ENCODE measurements around the gene FBXO45. TPM values are rescaled to one million over a fixed set of nuclear protein-coding genes. Genes with fewer than 3 reads are reported as not detected.
"Not testable (repeated sequence)": the region's sequence is repeated elsewhere in the genome, so short reads cannot be mapped to it uniquely, and the experiment has no call there.

FBXO45 gene
- total and polyA plus RNA-seq, 4 donors, result 12.6 to 31.3 (median 23.8) TPM

- 94% methylated on average over 3 of the region's 3 CpGs for WGBS (ENCODE audit: insufficient coverage)
- peaks cover 3% of the 10 kb centered on the region for H3K9me3 ChIP-seq (ENCODE audit: control insufficient read depth, insufficient read depth, low read length)
Observed at GRCh38 chr3:196554205-196554604, 14.3 kb upstream of the FBXO45 start.

GRCh38 chr3:196555295-196555694 lies 13.2 kb upstream of the FBXO45 start:
- Histone ChIP-seq H3K4me3 (ENCODE audit: low read depth, low read length) (no peak overlapping the region), H3K36me3 (ENCODE audit: control insufficient read depth, insufficient read depth, low read length) (peaks cover 3% of the 10 kb centered on the region), H3K9me3 (ENCODE audit: control insufficient read depth, insufficient read depth, low read length) (no peaks in the 10 kb centered on the region), H3K4me1 (ENCODE audit: control insufficient read depth, insufficient read depth, low read length) (no peaks in the 10 kb centered on the region), H3K27me3 (ENCODE audit: control insufficient read depth, insufficient read depth, low read length) (no peaks in the 10 kb centered on the region), H3K27ac (ENCODE audit: low read depth, low read length) (no peak overlapping the region)
- DNase-seq (ENCODE audit: low read depth in 4 of 6, low spot score in 6 of 6), result no peak
- WGBS (ENCODE audit: insufficient coverage), result no CpG with 5 or more reads among the region's 3 CpGs

More at GRCh38 chr3:196554205-196554604, 14.3 kb upstream of the FBXO45 start:
- DNase-seq (ENCODE audit: low read depth in 4 of 6, low spot score in 6 of 6), result no peak
- no peak overlapping the region for H3K4me3 ChIP-seq (ENCODE audit: low read depth, low read length)
- H3K27me3 ChIP-seq (ENCODE audit: control insufficient read depth, insufficient read depth, low read length), result no peaks in the 10 kb centered on the region
- H3K4me1 ChIP-seq (ENCODE audit: control insufficient read depth, insufficient read depth, low read length), result no peaks in the 10 kb centered on the region
- H3K27ac ChIP-seq (ENCODE audit: low read depth, low read length), result no peak overlapping the region
- no peaks in the 10 kb centered on the region for H3K36me3 ChIP-seq (ENCODE audit: control insufficient read depth, insufficient read depth, low read length)

- Histone ChIP-seq H3K36me3 (ENCODE audit: control insufficient read depth, insufficient read depth, low read length) (peaks cover 4% of the 10 kb centered on the region), H3K4me3 (ENCODE audit: low read depth, low read length) (no peak overlapping the region), H3K27me3 (ENCODE audit: control insufficient read depth, insufficient read depth, low read length) (no peaks in the 10 kb centered on the region), H3K9me3 (ENCODE audit: control insufficient read depth, insufficient read depth, low read length) (no peaks in the 10 kb centered on the region), H3K27ac (ENCODE audit: low read depth, low read length) (no peak overlapping the region), H3K4me1 (ENCODE audit: control insufficient read depth, insufficient read depth, low read length) (no peaks in the 10 kb centered on the region)
- no peak for DNase-seq (ENCODE audit: low read depth in 4 of 6, low spot score in 6 of 6)
- WGBS (ENCODE audit: insufficient coverage), result 63% methylated on average over 2 of the region's 5 CpGs
Observed at GRCh38 chr3:196557236-196557635, 11.2 kb upstream of the FBXO45 start.

- Histone ChIP-seq H3K4me3 (ENCODE audit: low read depth, low read length) (no peak overlapping the region), H3K9me3 (ENCODE audit: control insufficient read depth, insufficient read depth, low read length) (no peaks in the 10 kb centered on the region), H3K36me3 (ENCODE audit: control insufficient read depth, insufficient read depth, low read length) (peaks cover 4% of the 10 kb centered on the region), H3K4me1 (ENCODE audit: control insufficient read depth, insufficient read depth, low read length) (no peaks in the 10 kb centered on the region), H3K27ac (ENCODE audit: low read depth, low read length) (no peak overlapping the region), H3K27me3 (ENCODE audit: control insufficient read depth, insufficient read depth, low read length) (no peaks in the 10 kb centered on the region)
- DNase-seq (ENCODE audit: low read depth in 4 of 6, low spot score in 6 of 6), result no peak
Observed at GRCh38 chr3:196558476-196558875, 10.0 kb upstream of the FBXO45 start.

DNA sequence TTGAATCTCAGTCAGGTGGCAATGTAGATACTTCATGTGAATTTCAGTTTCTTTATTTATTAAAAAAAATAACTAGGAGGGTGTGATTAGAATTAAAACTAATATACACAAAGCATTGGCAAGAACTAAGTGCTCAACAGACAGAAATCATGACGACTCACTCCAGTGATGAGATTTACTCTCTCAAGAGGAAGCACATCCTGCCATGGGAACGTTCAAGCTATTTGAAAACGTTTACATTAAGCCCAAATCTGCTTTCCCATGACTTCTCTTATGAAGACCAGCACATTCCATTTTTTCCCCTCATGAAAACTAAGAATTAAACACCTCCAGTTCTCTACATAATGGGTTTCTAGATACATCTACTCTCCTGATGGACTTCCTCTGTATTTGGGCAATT lies 8.6 kb upstream of the FBXO45 start:
- WGBS (ENCODE audit: insufficient coverage), result 100% methylated on average over 1 of the region's 3 CpGs
- Histone ChIP-seq H3K9me3 (ENCODE audit: control insufficient read depth, insufficient read depth, low read length) (no peaks in the 10 kb centered on the region), H3K27me3 (ENCODE audit: control insufficient read depth, insufficient read depth, low read length) (no peaks in the 10 kb centered on the region), H3K4me3 (ENCODE audit: low read depth, low read length) (no peak overlapping the region), H3K36me3 (ENCODE audit: control insufficient read depth, insufficient read depth, low read length) (peaks cover 4% of the 10 kb centered on the region), H3K27ac (ENCODE audit: low read depth, low read length) (no peak overlapping the region), H3K4me1 (ENCODE audit: control insufficient read depth, insufficient read depth, low read length) (no peaks in the 10 kb centered on the region)
- DNase-seq (ENCODE audit: low read depth in 4 of 6, low spot score in 6 of 6), result no peak

GRCh38 chr3:196563721-196564225 lies 4.7 kb upstream of the FBXO45 start:
- no peak for DNase-seq (ENCODE audit: low read depth in 4 of 6, low spot score in 6 of 6)
- Histone ChIP-seq H3K4me3 (ENCODE audit: low read depth, low read length) (no peak overlapping the region), H3K27me3 (ENCODE audit: control insufficient read depth, insufficient read depth, low read length) (no peaks in the 10 kb centered on the region), H3K27ac (ENCODE audit: low read depth, low read length) (no peak overlapping the region), H3K36me3 (ENCODE audit: control insufficient read depth, insufficient read depth, low read length) (peaks cover 9% of the 10 kb centered on the region), H3K9me3 (ENCODE audit: control insufficient read depth, insufficient read depth, low read length) (no peaks in the 10 kb centered on the region), H3K4me1 (ENCODE audit: control insufficient read depth, insufficient read depth, low read length) (peaks cover 7% of the 10 kb centered on the region)
- 90% methylated on average over 4 of the region's 9 CpGs for WGBS (ENCODE audit: insufficient coverage)

- Histone ChIP-seq H3K27me3 (ENCODE audit: control insufficient read depth, insufficient read depth, low read length) (no peaks in the 10 kb centered on the region), H3K4me3 (ENCODE audit: low read depth, low read length) (peak overlapping the region; percentile 59), H3K4me1 (ENCODE audit: control insufficient read depth, insufficient read depth, low read length) (peaks cover 11% of the 10 kb centered on the region), H3K36me3 (ENCODE audit: control insufficient read depth, insufficient read depth, low read length) (peaks cover 5% of the 10 kb centered on the region), H3K9me3 (ENCODE audit: control insufficient read depth, insufficient read depth, low read length) (no peaks in the 10 kb centered on the region), H3K27ac (ENCODE audit: low read depth, low read length) (peak overlapping the region; percentile 10)
- DNase-seq (ENCODE audit: low read depth in 4 of 6, low spot score in 6 of 6), result peak in 1 of 6 donors; percentile 20
- under 1% methylated on average over 44 of the region's 44 CpGs for WGBS (ENCODE audit: insufficient coverage)
Observed at GRCh38 chr3:196569003-196569516, 600 bp downstream of the FBXO45 start.

GRCh38 chr3:196570332-196570731 lies 1.9 kb downstream of the FBXO45 start:
- WGBS (ENCODE audit: insufficient coverage), result 95% methylated on average over 3 of the region's 13 CpGs
- not testable (repeated sequence) for H3K9me3 ChIP-seq (ENCODE audit: control insufficient read depth, insufficient read depth, low read length); H3K27me3 ChIP-seq (ENCODE audit: control insufficient read depth, insufficient read depth, low read length); H3K4me3 ChIP-seq (ENCODE audit: low read depth, low read length); H3K27ac ChIP-seq (ENCODE audit: low read depth, low read length); DNase-seq (ENCODE audit: low read depth in 4 of 6, low spot score in 6 of 6); H3K36me3 ChIP-seq (ENCODE audit: control insufficient read depth, insufficient read depth, low read length)
- peaks cover 11% of the 10 kb centered on the region for H3K4me1 ChIP-seq (ENCODE audit: control insufficient read depth, insufficient read depth, low read length)

DNA sequence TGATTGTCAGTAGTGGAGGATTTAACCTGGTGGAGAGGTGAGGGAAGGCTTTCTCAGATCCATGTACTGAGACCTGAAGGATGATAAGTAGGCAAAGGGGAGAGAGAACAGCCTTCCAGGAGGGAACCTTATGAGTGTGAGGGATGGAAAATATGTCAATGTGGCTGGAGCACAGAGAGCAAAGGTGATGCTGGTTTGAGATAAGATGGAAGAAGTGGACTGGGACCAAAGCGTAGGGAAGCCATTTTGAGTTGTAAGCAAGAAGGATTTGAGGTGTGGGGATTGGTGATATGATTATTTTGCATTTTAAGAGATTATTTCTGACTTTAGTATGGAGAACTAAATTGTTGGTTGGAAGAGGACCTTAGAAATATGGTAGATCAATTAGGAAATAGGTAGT lies 3.9 kb downstream of the FBXO45 start:
- Histone ChIP-seq H3K9me3 (ENCODE audit: control insufficient read depth, insufficient read depth, low read length) (no peaks in the 10 kb centered on the region), H3K36me3 (ENCODE audit: control insufficient read depth, insufficient read depth, low read length) (peaks cover under 1% of the 10 kb centered on the region), H3K27me3 (ENCODE audit: control insufficient read depth, insufficient read depth, low read length) (no peaks in the 10 kb centered on the region), H3K27ac (ENCODE audit: low read depth, low read length) (no peak overlapping the region), H3K4me1 (ENCODE audit: control insufficient read depth, insufficient read depth, low read length) (peaks cover 11% of the 10 kb centered on the region), H3K4me3 (ENCODE audit: low read depth, low read length) (no peak overlapping the region)
- 95% methylated on average over 1 of the region's 1 CpG for WGBS (ENCODE audit: insufficient coverage)
- DNase-seq (ENCODE audit: low read depth in 4 of 6, low spot score in 6 of 6), result no peak

DNA sequence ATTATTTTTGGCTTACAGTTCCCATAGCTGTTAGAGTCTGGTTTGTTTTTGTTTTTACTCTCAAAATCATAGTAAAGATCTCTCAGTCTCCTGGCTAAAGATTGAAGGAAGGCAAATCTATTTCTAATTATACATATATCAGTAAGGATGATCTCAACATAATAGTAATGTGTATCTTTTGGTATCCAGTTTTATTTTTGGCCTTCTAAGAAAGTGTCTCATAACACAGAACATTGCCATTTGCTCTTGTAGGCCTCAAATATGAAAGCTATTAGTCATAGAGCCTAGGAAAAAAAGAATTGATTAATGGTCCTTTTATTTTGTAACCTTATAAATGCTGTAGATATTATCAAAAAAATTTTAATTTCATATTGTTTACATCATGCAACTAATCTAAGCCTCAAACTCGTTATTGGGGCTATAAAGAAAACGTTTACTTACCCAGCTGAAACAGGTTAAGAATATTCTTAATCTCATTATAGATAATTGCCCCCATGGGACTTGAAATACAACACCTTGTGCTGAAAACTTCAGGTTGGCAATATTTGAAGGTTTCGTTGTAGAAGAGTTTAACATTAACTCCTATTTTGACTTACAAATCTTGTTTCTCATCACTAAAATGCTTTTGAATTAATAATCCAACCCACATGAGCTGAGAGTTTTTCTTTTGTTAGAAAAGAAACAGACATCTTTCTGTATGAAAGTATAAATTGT lies 16.7 kb downstream of the FBXO45 start:
- Histone ChIP-seq H3K4me3 (ENCODE audit: low read depth, low read length) (no peak overlapping the region), H3K27ac (ENCODE audit: low read depth, low read length) (no peak overlapping the region), H3K4me1 (ENCODE audit: control insufficient read depth, insufficient read depth, low read length) (no peaks in the 10 kb centered on the region), H3K27me3 (ENCODE audit: control insufficient read depth, insufficient read depth, low read length) (no peaks in the 10 kb centered on the region), H3K36me3 (ENCODE audit: control insufficient read depth, insufficient read depth, low read length) (peaks cover 9% of the 10 kb centered on the region), H3K9me3 (ENCODE audit: control insufficient read depth, insufficient read depth, low read length) (no peaks in the 10 kb centered on the region)
- no peak for DNase-seq (ENCODE audit: low read depth in 4 of 6, low spot score in 6 of 6)
- no CpG with 5 or more reads among the region's 3 CpGs for WGBS (ENCODE audit: insufficient coverage)
